ENCODE measurements around the gene DPM2.

DPM2 gene

DNA sequence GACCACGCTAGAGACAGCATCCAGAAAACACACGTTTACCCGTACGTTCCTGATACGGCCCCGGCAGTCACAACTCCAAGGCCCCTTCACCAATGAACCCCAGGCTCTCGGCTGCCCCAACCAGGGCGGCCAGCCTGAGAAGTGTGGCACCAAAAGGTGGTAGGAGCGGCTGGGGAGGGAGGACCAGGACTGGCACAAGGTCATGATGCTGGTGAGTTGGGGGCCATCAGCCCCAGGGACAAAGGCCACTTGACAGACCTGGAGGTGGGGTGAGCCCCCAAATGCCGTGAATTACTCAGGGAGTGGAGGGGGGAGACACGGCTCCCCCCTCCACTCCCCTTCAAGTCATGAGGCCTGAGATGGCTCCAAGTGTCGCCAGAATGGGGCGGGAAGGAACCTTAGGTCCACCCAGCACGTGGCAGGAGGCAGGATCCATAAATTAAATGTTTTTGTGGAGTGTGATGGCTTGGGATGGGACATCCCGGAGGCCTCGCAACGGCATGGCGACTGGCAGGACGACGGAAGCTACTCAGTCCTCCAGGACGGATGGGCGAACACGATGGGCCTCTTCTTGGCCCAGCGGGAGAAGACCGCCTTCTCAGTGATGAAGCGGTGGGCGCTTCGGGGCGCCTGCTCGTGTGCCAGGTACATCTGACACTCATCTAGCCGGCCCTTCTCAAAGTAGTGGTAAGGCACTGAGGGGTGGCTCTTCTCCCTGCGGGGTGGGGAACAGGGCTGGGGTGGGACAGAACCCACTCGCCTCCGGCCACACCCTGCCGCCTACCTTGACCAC, 29.6 kb downstream of the DPM2 start:
- H3K36me3 ChIP-seq (ENCODE audit: low read length): no peaks in the 10 kb centered on the region
- H3K4me2 ChIP-seq (ENCODE audit: low read depth, low read length, poor library complexity, severe bottlenecking): no peak overlapping the region
- TF ChIP-seq, protein P1, sequence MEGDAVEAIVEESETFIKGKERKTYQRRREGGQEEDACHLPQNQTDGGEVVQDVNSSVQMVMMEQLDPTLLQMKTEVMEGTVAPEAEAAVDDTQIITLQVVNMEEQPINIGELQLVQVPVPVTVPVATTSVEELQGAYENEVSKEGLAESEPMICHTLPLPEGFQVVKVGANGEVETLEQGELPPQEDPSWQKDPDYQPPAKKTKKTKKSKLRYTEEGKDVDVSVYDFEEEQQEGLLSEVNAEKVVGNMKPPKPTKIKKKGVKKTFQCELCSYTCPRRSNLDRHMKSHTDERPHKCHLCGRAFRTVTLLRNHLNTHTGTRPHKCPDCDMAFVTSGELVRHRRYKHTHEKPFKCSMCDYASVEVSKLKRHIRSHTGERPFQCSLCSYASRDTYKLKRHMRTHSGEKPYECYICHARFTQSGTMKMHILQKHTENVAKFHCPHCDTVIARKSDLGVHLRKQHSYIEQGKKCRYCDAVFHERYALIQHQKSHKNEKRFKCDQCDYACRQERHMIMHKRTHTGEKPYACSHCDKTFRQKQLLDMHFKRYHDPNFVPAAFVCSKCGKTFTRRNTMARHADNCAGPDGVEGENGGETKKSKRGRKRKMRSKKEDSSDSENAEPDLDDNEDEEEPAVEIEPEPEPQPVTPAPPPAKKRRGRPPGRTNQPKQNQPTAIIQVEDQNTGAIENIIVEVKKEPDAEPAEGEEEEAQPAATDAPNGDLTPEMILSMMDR (IDR thresholded peaks at IDR 0.05; ENCODE audit: insufficient read depth, low read length, poor library complexity, severe bottlenecking): no peak
- TF ChIP-seq EZH2phosphoT487 (conservative IDR thresholded peaks at IDR 0.05; ENCODE audit: low read length): no peak
- no peak overlapping the region for H2AFZ ChIP-seq (ENCODE audit: low read depth, low read length, severe bottlenecking)
- H3K79me2 ChIP-seq (ENCODE audit: insufficient read depth, low read length): no peaks in the 10 kb centered on the region
- H3K9ac ChIP-seq (ENCODE audit: low read length): no peak overlapping the region
- no peak overlapping the region for H3K27ac ChIP-seq (ENCODE audit: low read depth, low read length)
- H3K9me3 ChIP-seq (ENCODE audit: insufficient read depth, low read length): no peaks in the 10 kb centered on the region
- no peaks in the 10 kb centered on the region for H4K20me1 ChIP-seq (ENCODE audit: low read depth, low read length)
- no peaks in the 10 kb centered on the region for H3K27me3 ChIP-seq (ENCODE audit: low read length)
- no peaks in the 10 kb centered on the region for H3K9me2 ChIP-seq (replicated peaks; ENCODE audit: insufficient read depth, low read length)
- no peak overlapping the region for H3K4me3 ChIP-seq (ENCODE audit: insufficient read depth, low read length, poor library complexity, severe bottlenecking)
- no peaks in the 10 kb centered on the region for H3F3A ChIP-seq (ENCODE audit: insufficient read depth)

- no peaks in the 10 kb centered on the region for H3K27me3 ChIP-seq (ENCODE audit: low read length)
Measured at GRCh38 chr9:127905788-127906191, 31.9 kb downstream of the DPM2 start.

GRCh38 chr9:127905004-127905728, 32.5 kb downstream of the DPM2 start:
- no peak for TF ChIP-seq EZH2phosphoT487 (conservative IDR thresholded peaks at IDR 0.05; ENCODE audit: low read length)
- TF ChIP-seq, protein P1 (IDR thresholded peaks at IDR 0.05; ENCODE audit: insufficient read depth, low read length, poor library complexity, severe bottlenecking): no peak
- H4K20me1 ChIP-seq (ENCODE audit: low read depth, low read length): no peaks in the 10 kb centered on the region
- H3K36me3 ChIP-seq (ENCODE audit: low read length): no peaks in the 10 kb centered on the region
- H3K9me2 ChIP-seq (replicated peaks; ENCODE audit: insufficient read depth, low read length): no peaks in the 10 kb centered on the region
- H3F3A ChIP-seq (ENCODE audit: insufficient read depth): no peaks in the 10 kb centered on the region
- no peak overlapping the region for H2AFZ ChIP-seq (ENCODE audit: low read depth, low read length, severe bottlenecking)
- H3K27ac ChIP-seq (ENCODE audit: low read depth, low read length): no peak overlapping the region
- no peaks in the 10 kb centered on the region for H3K27me3 ChIP-seq (ENCODE audit: low read length)
- H3K79me2 ChIP-seq (ENCODE audit: insufficient read depth, low read length): no peaks in the 10 kb centered on the region
- no peak overlapping the region for H3K9ac ChIP-seq (ENCODE audit: low read length)
- no peaks in the 10 kb centered on the region for H3K9me3 ChIP-seq (ENCODE audit: insufficient read depth, low read length)
- H3K4me3 ChIP-seq (ENCODE audit: insufficient read depth, low read length, poor library complexity, severe bottlenecking): no peak overlapping the region
- no peak overlapping the region for H3K4me2 ChIP-seq (ENCODE audit: low read depth, low read length, poor library complexity, severe bottlenecking)

More at GRCh38 chr9:127905788-127906191, 31.9 kb downstream of the DPM2 start:
- Histone ChIP-seq H4K20me1 (ENCODE audit: low read depth, low read length) (no peaks in the 10 kb centered on the region), H3K9me2 (replicated peaks; ENCODE audit: insufficient read depth, low read length) (no peaks in the 10 kb centered on the region), H3K4me3 (ENCODE audit: insufficient read depth, low read length, poor library complexity, severe bottlenecking) (no peak overlapping the region), H3F3A (ENCODE audit: insufficient read depth) (no peaks in the 10 kb centered on the region), H3K9ac (ENCODE audit: low read length) (no peak overlapping the region), H3K27ac (ENCODE audit: low read depth, low read length) (no peak overlapping the region), H3K36me3 (ENCODE audit: low read length) (no peaks in the 10 kb centered on the region), H3K4me2 (ENCODE audit: low read depth, low read length, poor library complexity, severe bottlenecking) (no peak overlapping the region), H3K79me2 (ENCODE audit: insufficient read depth, low read length) (no peaks in the 10 kb centered on the region), H2AFZ (ENCODE audit: low read depth, low read length, severe bottlenecking) (no peak overlapping the region), H3K9me3 (ENCODE audit: insufficient read depth, low read length) (no peaks in the 10 kb centered on the region)
- TF ChIP-seq EZH2phosphoT487 (conservative IDR thresholded peaks at IDR 0.05; ENCODE audit: low read length): no peak
- TF ChIP-seq, protein P1 (IDR thresholded peaks at IDR 0.05; ENCODE audit: insufficient read depth, low read length, poor library complexity, severe bottlenecking): no peak
